GM12878 (cell line): ENCODE measurements around the gene DCAF7. TPM values are rescaled to one million over a fixed set of nuclear protein-coding genes. Genes with fewer than 3 reads are reported as not detected.

ENCODE experiments used
- ATAC-seq: fragments of 200-7000 bp; cut with Tn5 transposase; 3 replicates; pipeline ENCODE4 v1.9.1; 2020; ENCODE audit warnings: mild to moderate bottlenecking, moderate library complexity
- BruUV-seq: library from RNA; stranded (reverse); fragments of 400-500 nt; replicated peaks from 2 replicates; lab custom pipeline; 2021; lab: Mats Ljungman, UMichigan
- CTCF ChIA-PET: fragments of 300-600 bp; sonication (Branson Sonifier 250); formaldehyde crosslinking; extraction: SDS; loops from one replicate; lab custom pipeline; 2021; ENCODE audit warnings: inconsistent platforms; lab: Yijun Ruan, JAX
- POLR2A ChIA-PET: fragments of 350-600 bp; formaldehyde crosslinking; extraction: SDS; loops from one replicate; lab custom pipeline; 2021; ENCODE audit warnings: inconsistent platforms; lab: Charles Lee
- RAD21 ChIA-PET: fragments of 300-600 bp; sonication (Branson Sonifier 250); formaldehyde crosslinking; loops from one replicate; lab custom pipeline; 2023; ENCODE audit warnings: antibody characterized with exemption; ENCODE audit not compliant: unreplicated experiment; lab: Charles Lee
- SMC1A ChIA-PET: fragments of 300-600 bp; sonication (Branson Sonifier 250); formaldehyde crosslinking; loops from one replicate; lab custom pipeline; 2023; ENCODE audit not compliant: unreplicated experiment, uncharacterized antibody; lab: Charles Lee
- DNase-seq: peaks from one replicate; pipeline ENCODE4 v3.0.0-alpha.2; 2011; ENCODE audit warnings: low read depth, low spot score
- FAIRE-seq: peaks from 3 replicates; lab custom pipeline; 2011; peaks lifted over from hg19 to GRCh38; lab: Jason Lieb, UNC
- H2AFZ ChIP-seq: 2 replicates; pipeline ENCODE4 v1.6.0; 2011; ENCODE audit warnings: low read depth, low read length, control low read depth; ENCODE audit not compliant: control insufficient read depth
- H3K27ac ChIP-seq: 2 replicates; pipeline ENCODE4 v1.5.1; 2011; ENCODE audit warnings: control low read depth; ENCODE audit not compliant: control insufficient read depth, insufficient read depth
- H3K27me3 ChIP-seq, 2 experiments: replicated peaks in 1 of 2; 2 replicates each; pipeline versions ENCODE4 v1.6.0 to v1.6.1; 2011; ENCODE audit warnings: low read length in 1 of 2; ENCODE audit not compliant: control insufficient read depth in 2 of 2, insufficient read depth in 2 of 2
- H3K36me3 ChIP-seq, 2 experiments: 2 replicates each; pipeline ENCODE4 v1.5.1; 2011; ENCODE audit warnings: low read length in 1 of 2; ENCODE audit not compliant: control insufficient read depth in 2 of 2, insufficient read depth in 2 of 2
- H3K4me1 ChIP-seq: 2 replicates; pipeline ENCODE4 v1.6.1; 2011; ENCODE audit warnings: mild to moderate bottlenecking, low read length, moderate library complexity, mixed read lengths; ENCODE audit not compliant: control insufficient read depth, insufficient read depth
- H3K4me2 ChIP-seq: 2 replicates; pipeline ENCODE4 v1.6.0; 2011; ENCODE audit warnings: control low read depth; ENCODE audit not compliant: control insufficient read depth, insufficient read depth
- H3K4me3 ChIP-seq: fragments of 200-600 bp; sonication (generic); 2 replicates; pipeline ENCODE4 v1.5.1; 2016
- H3K79me2 ChIP-seq: 2 replicates; pipeline ENCODE4 v1.6.0; 2011; ENCODE audit warnings: low read length; ENCODE audit not compliant: control insufficient read depth, insufficient read depth
- H3K9ac ChIP-seq: 2 replicates; pipeline ENCODE4 v1.8.0; 2011; ENCODE audit warnings: low read length, control low read depth, mixed read lengths; ENCODE audit not compliant: control insufficient read depth, insufficient read depth
- H3K9me3 ChIP-seq: replicated peaks from 3 replicates; pipeline ENCODE4 v1.5.1; 2011; ENCODE audit warnings: mild to moderate bottlenecking, low read length; ENCODE audit not compliant: control insufficient read depth, insufficient read depth
- H4K20me1 ChIP-seq: 2 replicates; pipeline ENCODE4 v1.6.0; 2011; ENCODE audit not compliant: control insufficient read depth, insufficient read depth
- ASH2L ChIP-seq: fragments of 300-600, 200-600 bp; sonication (generic); IDR thresholded peaks from 2 replicates; pipeline ENCODE4 v1.6.1; 2017; ENCODE audit warnings: low read depth, mild to moderate bottlenecking, borderline replicate concordance
- BACH1 ChIP-seq: fragments of 450-650 bp; IDR thresholded peaks from 2 replicates; pipeline ENCODE4 v1.6.1; 2017; ENCODE audit warnings: mild to moderate bottlenecking, borderline replicate concordance
- BRCA1 ChIP-seq: IDR thresholded peaks from 2 replicates; pipeline ENCODE4 v1.6.1; 2011; ENCODE audit warnings: low read depth, low read length, improper control_type of control experiment
- CHD4 ChIP-seq: fragments of 200-600 bp; sonication (generic); IDR thresholded peaks from 2 replicates; pipeline ENCODE4 v1.6.1; 2016; ENCODE audit warnings: mild to moderate bottlenecking
- EP300 ChIP-seq, 2 experiments: fragments of 150-350 bp in 1 of 2; IDR thresholded peaks; 2 replicates each; pipeline ENCODE4 v1.6.1; 2011 to 2012; ENCODE audit warnings: low read depth in 2 of 2, low read length in 2 of 2, borderline replicate concordance in 1 of 2, improper control_type of control experiment in 1 of 2, inconsistent platforms in 1 of 2; ENCODE audit not compliant: control insufficient read depth in 1 of 2
- FOXM1 ChIP-seq: IDR thresholded peaks from 2 replicates; pipeline ENCODE4 v1.6.1; 2012; ENCODE audit warnings: low read depth, mild to moderate bottlenecking, inconsistent platforms, low read length, moderate library complexity
- MEF2A ChIP-seq: IDR thresholded peaks from 2 replicates; pipeline ENCODE4 v1.6.1; 2011; ENCODE audit warnings: low read depth, mild to moderate bottlenecking, low read length, moderate library complexity; ENCODE audit not compliant: insufficient read depth
- MYB ChIP-seq: fragments of 150-350 bp; IDR thresholded peaks from 2 replicates; pipeline ENCODE4 v1.6.1; 2014; ENCODE audit warnings: mild to moderate bottlenecking, low read depth, low read length, borderline replicate concordance
- POLR2A ChIP-seq: IDR thresholded peaks from 2 replicates; pipeline ENCODE4 v1.6.1; 2011; ENCODE audit warnings: low read depth, mild to moderate bottlenecking, low read length
- POU2F2 ChIP-seq: IDR thresholded peaks from 3 replicates; pipeline ENCODE4 v1.6.1; 2011; ENCODE audit warnings: low read depth, mild to moderate bottlenecking, low read length, borderline replicate concordance
- RUNX3 ChIP-seq: IDR thresholded peaks from 2 replicates; pipeline ENCODE4 v1.6.1; 2012; ENCODE audit warnings: low read length, inconsistent platforms
- SIX5 ChIP-seq: IDR thresholded peaks from 2 replicates; pipeline ENCODE4 v1.6.1; 2011; ENCODE audit warnings: mild to moderate bottlenecking, low read depth, low read length, moderate library complexity; ENCODE audit not compliant: severe bottlenecking
- SMC3 ChIP-seq: IDR thresholded peaks from 2 replicates; pipeline ENCODE4 v1.6.1; 2011; ENCODE audit warnings: low read length, improper control_type of control experiment, borderline replicate concordance
- SUZ12 ChIP-seq: fragments of 200-600 bp; sonication (generic); IDR thresholded peaks from one replicate; pipeline ENCODE4 v1.6.1; 2018; ENCODE audit warnings: antibody characterized with exemption, mild to moderate bottlenecking; ENCODE audit not compliant: unreplicated experiment
- TARDBP ChIP-seq: IDR thresholded peaks from 2 replicates; pipeline ENCODE4 v1.6.1; 2016; ENCODE audit warnings: borderline replicate concordance
- TCF7 ChIP-seq: IDR thresholded peaks from 2 replicates; pipeline ENCODE4 v1.6.1; 2014; ENCODE audit warnings: antibody characterized with exemption, borderline replicate concordance
- ZBTB4 ChIP-seq: fragments of 450-650 bp; formaldehyde crosslinking; IDR thresholded peaks from 2 replicates; pipeline ENCODE4 v1.4.0; 2022; ENCODE audit warnings: mild to moderate bottlenecking, moderate library complexity
- WGBS: methylation state at CpG from one replicate; pipeline ENCODE4 v1.1.6; 2016; ENCODE audit warnings: low lambda C conversion rate; ENCODE audit not compliant: insufficient replicate concordance, insufficient coverage; ENCODE audit errors: missing lambda C conversion rate; 5-methylcytosine and 5-hydroxymethylcytosine counted together
- in situ Hi-C: fragments of 300-500 bp; cut with MboI; formaldehyde crosslinking; loops from 9 replicates; pipeline ENCODE4 v1.14.3; 2018; ENCODE audit warnings: mixed read lengths
- intact Hi-C: fragments of 100-400 bp; cut with micrococcal nuclease; formaldehyde crosslinking; loops from one replicate; pipeline ENCODE4 v1.14.2; 2022; ENCODE audit not compliant: unreplicated experiment
- polyA plus RNA-seq, 11 experiments: library from polyadenylated mRNA; depleted of rRNA in 4 of 11; unstranded in 6 of 11; stranded (reverse) in 5 of 11; fragments of >200 nt; fragmentation: Nextera tagmentation in 4 of 11; fragmentation: Illumina TruSeq in 1 of 11; extraction: Ambion mirVana in 4 of 11; extraction: Trizol in 1 of 11; gene quantifications; 1 replicate in 1 of 11; 2 replicates in 10 of 11; pipeline versions ENCODE4 v1.2.1 to v1.2.3, GENCODE V29; 2011 to 2016; ENCODE audit warnings: inconsistent platforms in 2 of 11, missing spikeins in 2 of 11, low read depth in 1 of 11
- total RNA-seq, 4 experiments: library from RNA; depleted of rRNA in 3 of 4; stranded (reverse); fragments of >200 nt in 3 of 4; fragmentation: Illumina TruSeq in 1 of 4; extraction: Trizol in 1 of 4; gene quantifications; 2 replicates each; pipeline versions ENCODE4 v1.2.1 to v1.2.3, GENCODE V29; 2013 to 2021
- TF ChIP-seq, protein P1 (sequence below): fragments of 450-650 bp; IDR thresholded peaks from 2 replicates; pipeline ENCODE4 v1.6.1; 2017; ENCODE audit warnings: mild to moderate bottlenecking

DCAF7 gene
- total and polyA plus RNA-seq, 10 of the 15 experiments (the other 5 are each of a cell fraction or from before 2014, with no cell fraction given): 27.0 to 103 (median 54.5) TPM

DNA sequence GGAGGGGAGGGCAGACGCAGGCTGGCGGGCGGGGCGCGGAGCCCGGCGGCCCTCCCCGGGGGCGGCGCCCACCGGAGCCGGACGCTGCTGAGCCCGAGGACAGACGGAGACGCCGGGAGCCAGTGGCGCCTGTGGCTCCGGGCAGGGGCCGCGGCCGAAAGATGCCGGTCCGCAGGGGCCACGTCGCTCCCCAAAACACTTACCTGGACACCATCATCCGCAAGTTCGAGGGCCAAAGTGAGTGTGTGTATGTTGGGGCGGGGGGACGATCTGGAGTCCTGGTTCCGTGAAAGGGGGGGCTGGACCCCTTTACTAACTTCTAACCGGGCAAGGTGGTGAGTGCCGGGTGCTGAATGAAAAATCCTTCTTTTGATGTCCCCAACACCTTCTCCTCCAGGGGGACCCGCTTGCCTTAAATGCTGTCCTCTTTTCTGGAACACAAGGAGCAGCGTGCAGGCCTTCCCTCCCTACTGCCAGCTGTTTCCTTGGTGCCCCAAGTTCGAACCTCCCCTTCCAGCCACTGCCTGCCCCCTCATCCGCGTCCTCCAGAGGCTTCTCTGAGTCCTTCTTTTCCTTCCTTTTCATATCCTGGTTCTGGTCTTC lies 26.9 kb upstream of the DCAF7 start, which contains the start of gene KCNH6:
Gene KCNH6, plus strand, starts transcription at position 106 of the 603 bp plus-strand sequence. Its CDS starts 56 bp downstream, at position 162.
- POLR2A ChIA-PET: no interaction called here
- H3K9ac ChIP-seq: no peak within 1 kb of the TSS
- TF ChIP-seq POLR2A (no peak), MEF2A (no peak), FOXM1 (no peak), BACH1 (no peak), CHD4 (no peak), POU2F2 (no peak), ZBTB4 (CRISPR knock-in tag) (no peak), RUNX3 (no peak), BRCA1 (no peak), EP300 (IDR thresholded peaks at IDR 0.05; ENCODE audit: borderline replicate concordance in 1 of 2, control insufficient read depth in 1 of 2, low read depth in 2 of 2, low read length in 2 of 2) (no peak), SIX5 (no peak), SMC3 (no peak), TARDBP (no peak), MYB (no peak), TCF7 (no peak), ASH2L (no peak), SUZ12 (no peak)
- TF ChIP-seq, protein P1, sequence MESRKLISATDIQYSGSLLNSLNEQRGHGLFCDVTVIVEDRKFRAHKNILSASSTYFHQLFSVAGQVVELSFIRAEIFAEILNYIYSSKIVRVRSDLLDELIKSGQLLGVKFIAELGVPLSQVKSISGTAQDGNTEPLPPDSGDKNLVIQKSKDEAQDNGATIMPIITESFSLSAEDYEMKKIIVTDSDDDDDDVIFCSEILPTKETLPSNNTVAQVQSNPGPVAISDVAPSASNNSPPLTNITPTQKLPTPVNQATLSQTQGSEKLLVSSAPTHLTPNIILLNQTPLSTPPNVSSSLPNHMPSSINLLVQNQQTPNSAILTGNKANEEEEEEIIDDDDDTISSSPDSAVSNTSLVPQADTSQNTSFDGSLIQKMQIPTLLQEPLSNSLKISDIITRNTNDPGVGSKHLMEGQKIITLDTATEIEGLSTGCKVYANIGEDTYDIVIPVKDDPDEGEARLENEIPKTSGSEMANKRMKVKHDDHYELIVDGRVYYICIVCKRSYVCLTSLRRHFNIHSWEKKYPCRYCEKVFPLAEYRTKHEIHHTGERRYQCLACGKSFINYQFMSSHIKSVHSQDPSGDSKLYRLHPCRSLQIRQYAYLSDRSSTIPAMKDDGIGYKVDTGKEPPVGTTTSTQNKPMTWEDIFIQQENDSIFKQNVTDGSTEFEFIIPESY: no peak
- no peaks in the 10 kb centered on the region for H3K9me3 ChIP-seq
- H2AFZ ChIP-seq: no peak within 1 kb of the TSS
- no TSS peak for BruUV-seq
- SMC1A ChIA-PET: no interaction called here
- RAD21 ChIA-PET: no interaction called here
- intact Hi-C loops: no loop called here
- FAIRE-seq (no peak), ATAC-seq (no peak; the same call in 2 of the 3 replicates), DNase-seq (no peak)
- no peaks in the 10 kb centered on the region for H4K20me1 ChIP-seq
- no peaks in the 10 kb centered on the region for H3K4me1 ChIP-seq
- no peak within 1 kb of the TSS for H3K27ac ChIP-seq
- WGBS: 4% methylated on average over 34 of the region's 38 CpGs
- H3K79me2 ChIP-seq: no peaks in the 10 kb centered on the region
- no peak within 1 kb of the TSS for H3K4me2 ChIP-seq
- CTCF ChIA-PET: no interaction called here
- no peaks in the 10 kb centered on the region for H3K36me3 ChIP-seq
- no peaks in the 10 kb centered on the region for H3K27me3 ChIP-seq
- in situ Hi-C loops: no loop called here
- H3K4me3 ChIP-seq: no peak within 1 kb of the TSS
